ELR (cell line): ENCODE data around the gene CCDC71.

Experiments
- DNase-seq: peaks from one replicate; pipeline ENCODE4 v3.0.0-alpha.2; 2015; ENCODE audit warnings: low read depth

Gene CCDC71

GRCh38 chr3:49170744-49171118 lies 4.6 kb upstream of the CCDC71 start:
- DNase-seq, result no peak

- DNase-seq, result no peak
These were observed 823 bp upstream of the CCDC71 start for GRCh38 chr3:49166752-49167556.

- peak; percentile 29 for DNase-seq
These were observed 979 bp downstream of the CCDC71 start for GRCh38 chr3:49164983-49165720.

- no peak for DNase-seq
These were observed 2.5 kb downstream of the CCDC71 start for GRCh38 chr3:49163609-49164008.

GRCh38 chr3:49162751-49163419 lies 3.2 kb downstream of the CCDC71 start:
- DNase-seq, result no peak

- DNase-seq, result no peak
These were observed 4.2 kb downstream of the CCDC71 start for GRCh38 chr3:49161808-49162530.

- DNase-seq, result no peak
These were observed 4.9 kb downstream of the CCDC71 start for GRCh38 chr3:49161197-49161596.

- DNase-seq, result no peak
These were observed 7.3 kb downstream of the CCDC71 start for GRCh38 chr3:49158792-49159191.

- DNase-seq, result peak; percentile 37
These were observed 7.9 kb downstream of the CCDC71 start for GRCh38 chr3:49158103-49158709.

GRCh38 chr3:49157289-49157688 lies 8.8 kb downstream of the CCDC71 start:
- no peak for DNase-seq

GRCh38 chr3:49153349-49153912 lies 12.7 kb downstream of the CCDC71 start:
- DNase-seq, result no peak

GRCh38 chr3:49151610-49152009 lies 14.5 kb downstream of the CCDC71 start:
- no peak for DNase-seq

GRCh38 chr3:49148159-49148558 lies 18.0 kb downstream of the CCDC71 start:
- no peak for DNase-seq

GRCh38 chr3:49140080-49140479 lies 26.1 kb downstream of the CCDC71 start:
- DNase-seq, result no peak

- peak; percentile 11 for DNase-seq
These were observed 30.6 kb downstream of the CCDC71 start for GRCh38 chr3:49135499-49135898.

- DNase-seq, result no peak
These were observed 31.5 kb downstream of the CCDC71 start for GRCh38 chr3:49134471-49135265.

- peak; percentile 90 for DNase-seq
These were observed 32.7 kb downstream of the CCDC71 start for GRCh38 chr3:49133226-49133951.

GRCh38 chr3:49132437-49133225 lies 33.5 kb downstream of the CCDC71 start, which contains the start of gene LAMB2:
LAMB2 (minus strand) TSS chr3:49133050; CDS start chr3:49132867, 183 bp downstream.
- DNase-seq, result peak; percentile 84

- no peak for DNase-seq
These were observed 34.1 kb downstream of the CCDC71 start for GRCh38 chr3:49132073-49132436.
